NB4 (cell line): ENCODE measurements around the gene KRTAP9-1.

Experiments used
- CTCF ChIP-seq: IDR thresholded peaks from one replicate; pipeline ENCODE4 v1.5.1; 2012; ENCODE audit warnings: low read depth, low read length
- POLR2A ChIP-seq: IDR thresholded peaks from 2 replicates; pipeline ENCODE4 v1.6.1; 2011; ENCODE audit warnings: mild to moderate bottlenecking; ENCODE audit not compliant: insufficient read length; ENCODE audit errors: extremely low read depth
- TF ChIP-seq, protein P1 (sequence below): IDR thresholded peaks from 2 replicates; pipeline ENCODE4 v1.6.1; 2011; ENCODE audit warnings: low read depth, low read length

DNA sequence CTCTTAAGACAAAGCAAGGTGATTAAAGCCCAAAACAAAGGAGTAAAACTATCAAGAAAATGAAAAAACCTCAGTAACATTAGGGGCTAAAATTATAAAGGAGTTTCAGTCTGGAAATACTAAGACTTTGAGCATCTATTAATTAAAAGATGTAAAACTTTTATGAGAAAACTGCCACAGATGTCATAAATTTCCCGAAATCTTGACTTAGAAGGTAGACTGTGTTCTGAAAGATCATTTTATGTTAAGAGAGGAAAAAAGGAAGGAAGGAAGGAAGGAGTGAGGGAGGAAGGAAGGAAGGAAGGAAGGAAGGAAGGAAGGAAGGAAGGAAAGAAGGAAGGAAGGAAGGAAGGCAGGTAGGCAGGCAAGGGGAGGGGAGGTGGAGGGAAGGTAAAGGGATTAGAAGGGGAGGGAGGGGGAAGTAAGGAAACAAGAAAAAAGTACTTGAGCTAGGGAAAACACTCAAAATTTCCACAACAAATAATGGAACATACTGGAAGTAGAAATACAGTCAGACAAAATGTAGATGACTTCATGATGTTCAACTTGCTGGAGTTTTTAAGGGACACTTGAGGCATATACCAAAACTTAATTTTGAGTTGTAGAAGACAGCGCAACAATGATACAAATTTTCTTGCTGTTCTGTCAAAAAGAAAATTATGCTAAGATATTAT is 42.0 kb upstream of the KRTAP9-1 start:
- TF ChIP-seq POLR2A (no peak), CTCF (no peak)
- TF ChIP-seq, protein P1, sequence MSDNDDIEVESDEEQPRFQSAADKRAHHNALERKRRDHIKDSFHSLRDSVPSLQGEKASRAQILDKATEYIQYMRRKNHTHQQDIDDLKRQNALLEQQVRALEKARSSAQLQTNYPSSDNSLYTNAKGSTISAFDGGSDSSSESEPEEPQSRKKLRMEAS, result no peak
